Measurements from ENCODE around the gene MFAP4.

GRCh38 chr17:19346351-19347255 is 40.4 kb downstream of the MFAP4 start:
- no peak for TF ChIP-seq CTCF (IDR thresholded peaks at IDR 0.05; ENCODE audit: poor library complexity, severe bottlenecking)
- no peak for TF ChIP-seq EZH2 (IDR thresholded peaks at IDR 0.05; ENCODE audit: borderline replicate concordance, insufficient read depth, low read length, poor library complexity, severe bottlenecking)
- TF ChIP-seq POLR2AphosphoS5 (IDR thresholded peaks at IDR 0.05): no peak
- no peak for TF ChIP-seq REST (IDR thresholded peaks at IDR 0.05; ENCODE audit: borderline replicate concordance)
- TF ChIP-seq RAD21 (conservative IDR thresholded peaks at IDR 0.05): no peak
- TF ChIP-seq TAF1 (IDR thresholded peaks at IDR 0.05; ENCODE audit: low read depth): no peak

Data from neural cell (in vitro differentiated cells).